Activated naive CD8-positive, alpha-beta T cell treated with anti-CD3 and anti-CD28 coated beads for 36 hours (primary cell): Measurements from ENCODE around the gene TMC5. TPM values are rescaled to one million over a fixed set of nuclear protein-coding genes. Genes with fewer than 3 reads are reported as not detected.

Experiments
- DNase-seq: peaks from one replicate; pipeline ENCODE4 v3.0.0; 2021
- H3K27ac Mint-ChIP-seq: one replicate; pipeline ENCODE4 v1.8.0; 2022; ENCODE audit warnings: mild to moderate bottlenecking, moderate library complexity, mixed read lengths
- H3K27me3 Mint-ChIP-seq: one replicate; pipeline ENCODE4 v1.8.0; 2022; ENCODE audit warnings: mild to moderate bottlenecking, mixed read lengths
- H3K36me3 Mint-ChIP-seq: one replicate; pipeline ENCODE4 v1.8.0; 2021; ENCODE audit warnings: mild to moderate bottlenecking, mixed read lengths
- H3K4me1 Mint-ChIP-seq: one replicate; pipeline ENCODE4 v1.8.0; 2021; ENCODE audit warnings: mixed read lengths
- H3K4me3 Mint-ChIP-seq: one replicate; pipeline ENCODE4 v1.8.0; 2022; ENCODE audit warnings: mild to moderate bottlenecking, moderate library complexity, mixed read lengths
- H3K9me3 Mint-ChIP-seq: one replicate; pipeline ENCODE4 v1.8.0; 2022; ENCODE audit warnings: mixed read lengths
- total RNA-seq, 2 experiments: library from RNA; stranded (reverse); gene quantifications; one replicate each; pipeline ENCODE4 v1.2.3, GENCODE V29; 2021

Gene TMC5
- total RNA-seq, 2 experiments from 2014 or later, result not detected

DNA sequence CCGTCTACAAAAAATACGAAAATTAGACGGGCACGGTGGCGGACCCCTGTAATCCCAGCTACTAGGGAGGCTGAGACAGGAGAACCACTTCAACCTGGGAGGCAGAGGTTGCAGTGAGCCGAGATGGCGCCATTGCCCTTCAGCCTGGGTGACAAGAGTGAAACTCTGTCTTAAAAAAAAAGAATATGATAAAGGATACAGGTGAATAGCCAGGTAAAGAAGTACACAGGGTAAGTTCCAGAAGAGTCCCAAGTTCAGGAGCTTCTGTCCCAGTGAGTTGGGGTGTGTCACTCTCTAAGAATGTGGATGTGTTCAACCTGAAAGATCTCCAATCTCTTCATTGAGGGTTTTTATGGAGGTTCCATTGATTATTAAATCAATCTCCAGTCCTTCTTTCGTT lies 6.8 kb downstream of the TMC5 start:
- no peak for DNase-seq
- Mint-ChIP-seq H3K4me3 (no peak overlapping the region), H3K27me3 (peaks cover 3% of the 10 kb centered on the region), H3K4me1 (no peaks in the 10 kb centered on the region), H3K36me3 (no peaks in the 10 kb centered on the region), H3K27ac (no peak overlapping the region), H3K9me3 (peaks cover 6% of the 10 kb centered on the region)

DNA sequence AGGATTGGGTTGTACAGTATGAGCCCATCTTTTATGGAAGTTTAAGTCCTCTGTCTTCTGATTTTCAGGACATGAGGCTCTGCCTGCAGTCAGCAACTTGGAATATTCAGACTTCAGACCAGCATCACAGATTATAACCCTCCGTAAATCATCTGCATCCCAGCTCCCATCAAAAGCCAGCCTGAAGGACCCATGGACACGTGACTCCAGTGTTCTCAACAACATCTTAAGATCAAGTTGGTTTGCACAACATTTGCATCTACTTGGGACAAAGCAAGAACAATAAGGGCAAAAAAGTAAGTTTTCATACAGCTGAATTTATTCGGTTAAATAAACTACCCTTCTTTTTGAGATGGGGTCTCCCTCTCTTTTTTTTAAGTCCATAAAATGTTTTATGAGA lies 12.7 kb downstream of the TMC5 start:
- H3K36me3 Mint-ChIP-seq, result no peaks in the 10 kb centered on the region
- H3K4me1 Mint-ChIP-seq, result peaks cover 2% of the 10 kb centered on the region
- no peak overlapping the region for H3K27ac Mint-ChIP-seq
- H3K27me3 Mint-ChIP-seq, result peaks cover 12% of the 10 kb centered on the region
- H3K9me3 Mint-ChIP-seq, result no peaks in the 10 kb centered on the region
- no peak for DNase-seq
- H3K4me3 Mint-ChIP-seq, result no peak overlapping the region

DNA sequence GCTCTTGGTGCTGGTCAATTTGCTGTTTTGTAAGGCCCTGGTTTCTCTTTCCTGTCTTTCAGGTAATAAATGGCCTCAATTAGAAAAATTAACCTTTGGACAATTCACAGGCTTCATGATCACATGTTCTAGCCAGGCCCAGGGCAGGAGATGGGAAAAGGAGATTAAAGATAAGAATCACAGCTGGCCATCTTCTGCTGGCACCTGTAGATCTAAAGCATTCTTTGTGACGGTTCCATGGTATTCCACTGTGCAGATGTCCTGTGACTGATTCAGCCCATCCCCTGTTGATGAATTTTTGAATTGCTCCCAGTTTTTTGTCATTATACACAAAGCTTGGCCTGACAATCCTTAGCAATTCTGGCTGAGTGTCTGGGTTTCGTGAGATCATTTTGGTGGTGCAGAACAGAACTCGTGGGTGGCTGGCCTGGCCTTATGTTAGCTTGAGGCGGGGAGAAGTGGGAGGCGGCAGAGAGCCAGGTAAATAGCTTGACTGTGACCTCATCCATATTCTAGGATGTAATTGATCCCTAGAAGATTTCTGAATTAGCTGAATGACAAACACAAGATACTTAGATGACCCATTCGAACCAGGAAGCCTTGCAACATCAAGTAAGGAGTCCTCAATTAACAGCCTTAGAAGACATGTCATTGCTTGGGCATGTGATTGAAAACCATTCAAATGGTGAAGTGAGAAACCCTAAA lies 14.1 kb downstream of the TMC5 start:
- Mint-ChIP-seq H3K27ac (no peak overlapping the region), H3K4me3 (no peak overlapping the region), H3K36me3 (no peaks in the 10 kb centered on the region), H3K4me1 (peaks cover 2% of the 10 kb centered on the region), H3K9me3 (no peaks in the 10 kb centered on the region), H3K27me3 (peaks cover 15% of the 10 kb centered on the region)
- no peak for DNase-seq

DNA sequence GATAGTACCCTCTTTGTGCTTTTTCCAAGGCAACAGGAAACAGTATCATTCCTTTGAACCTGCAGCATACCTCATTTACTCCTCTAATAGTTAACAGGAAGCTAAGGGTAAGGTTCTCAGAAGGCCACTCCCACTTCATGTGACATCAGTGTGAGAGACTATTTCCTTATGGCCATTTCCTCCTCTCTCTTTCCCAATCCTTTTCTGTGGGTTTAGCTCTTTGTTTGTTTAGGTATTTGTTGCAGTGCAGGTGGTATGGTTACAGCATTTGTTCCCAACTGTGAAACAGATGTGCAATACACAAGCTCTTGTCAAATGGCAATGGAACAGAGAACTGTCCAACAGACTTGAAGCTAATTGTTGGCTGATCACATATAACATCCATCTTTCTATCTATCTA lies 14.7 kb downstream of the TMC5 start:
- H3K4me1 Mint-ChIP-seq, result peaks cover 3% of the 10 kb centered on the region
- H3K27me3 Mint-ChIP-seq, result peaks cover 15% of the 10 kb centered on the region
- no peak overlapping the region for H3K27ac Mint-ChIP-seq

DNA sequence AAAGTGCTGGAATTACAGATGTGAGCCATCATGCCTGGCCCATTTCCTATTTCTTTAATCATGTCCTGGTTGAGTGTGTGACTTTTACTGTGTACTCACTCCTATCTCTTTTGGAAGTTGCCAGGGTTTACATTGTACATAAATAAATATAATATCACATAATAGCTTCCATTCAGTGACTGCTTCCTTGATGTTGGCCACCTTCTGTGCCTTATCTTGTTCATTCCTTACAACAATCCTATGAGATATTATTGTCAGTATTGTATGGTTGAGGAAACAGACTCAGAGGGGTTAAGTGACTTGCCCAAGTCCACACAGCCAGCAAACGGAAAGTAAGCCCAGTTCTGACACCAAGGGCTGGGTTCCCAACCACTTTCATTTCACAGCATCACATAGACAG lies 16.9 kb downstream of the TMC5 start:
- peaks cover 5% of the 10 kb centered on the region for H3K4me1 Mint-ChIP-seq
- H3K9me3 Mint-ChIP-seq, result no peaks in the 10 kb centered on the region
- H3K4me3 Mint-ChIP-seq, result no peak overlapping the region
- no peak for DNase-seq
- H3K27me3 Mint-ChIP-seq, result peaks cover 11% of the 10 kb centered on the region
- H3K27ac Mint-ChIP-seq, result no peak overlapping the region
- no peaks in the 10 kb centered on the region for H3K36me3 Mint-ChIP-seq

More for the DNA sequence above, 14.7 kb downstream of the TMC5 start:
- no peak overlapping the region for H3K4me3 Mint-ChIP-seq
- H3K36me3 Mint-ChIP-seq, result no peaks in the 10 kb centered on the region
- DNase-seq, result no peak
- H3K9me3 Mint-ChIP-seq, result no peaks in the 10 kb centered on the region

DNA sequence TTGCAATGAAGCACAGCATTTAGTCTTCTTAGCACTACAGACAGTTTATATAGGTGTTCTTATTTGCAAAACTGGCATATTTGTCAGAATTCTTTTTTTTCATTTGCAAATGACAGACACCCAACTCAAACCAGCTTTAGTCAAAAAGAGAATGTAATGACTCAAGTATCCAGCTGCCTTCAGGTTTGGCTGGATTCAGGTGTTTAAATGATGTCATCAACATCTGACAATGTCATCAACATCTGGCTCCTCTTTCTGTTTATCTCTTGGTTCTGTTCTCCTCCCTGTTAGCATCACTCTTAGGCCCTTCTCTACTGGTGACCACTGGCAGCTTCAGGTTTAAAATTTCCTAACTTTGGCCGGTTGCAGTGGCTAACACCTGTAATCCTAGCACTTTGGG lies 18.9 kb downstream of the TMC5 start:
- DNase-seq, result no peak
- Mint-ChIP-seq H3K4me3 (no peak overlapping the region), H3K9me3 (no peaks in the 10 kb centered on the region), H3K4me1 (peaks cover 5% of the 10 kb centered on the region), H3K27ac (no peak overlapping the region), H3K36me3 (no peaks in the 10 kb centered on the region), H3K27me3 (peaks cover 7% of the 10 kb centered on the region)

DNA sequence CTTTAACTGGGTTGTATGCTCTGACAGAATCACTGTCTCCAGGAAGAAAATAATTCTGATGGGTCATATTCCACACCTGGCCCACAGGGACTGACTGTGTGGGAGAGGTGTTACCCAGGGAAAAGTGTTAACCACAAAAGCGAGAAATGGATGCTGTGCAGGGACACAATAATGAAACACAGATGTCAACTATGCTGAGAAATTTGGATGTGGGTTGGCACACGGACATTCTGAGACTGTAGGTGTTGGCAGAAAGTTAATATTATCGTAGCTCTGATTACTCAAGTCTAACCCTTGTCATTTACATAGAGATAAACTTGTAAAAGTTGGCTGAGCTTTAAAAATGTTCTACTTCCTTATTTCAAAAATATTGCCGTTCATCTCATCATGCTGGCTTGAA lies 19.6 kb downstream of the TMC5 start:
- no peak overlapping the region for H3K27ac Mint-ChIP-seq
- peaks cover 7% of the 10 kb centered on the region for H3K27me3 Mint-ChIP-seq
- H3K9me3 Mint-ChIP-seq, result no peaks in the 10 kb centered on the region

DNA sequence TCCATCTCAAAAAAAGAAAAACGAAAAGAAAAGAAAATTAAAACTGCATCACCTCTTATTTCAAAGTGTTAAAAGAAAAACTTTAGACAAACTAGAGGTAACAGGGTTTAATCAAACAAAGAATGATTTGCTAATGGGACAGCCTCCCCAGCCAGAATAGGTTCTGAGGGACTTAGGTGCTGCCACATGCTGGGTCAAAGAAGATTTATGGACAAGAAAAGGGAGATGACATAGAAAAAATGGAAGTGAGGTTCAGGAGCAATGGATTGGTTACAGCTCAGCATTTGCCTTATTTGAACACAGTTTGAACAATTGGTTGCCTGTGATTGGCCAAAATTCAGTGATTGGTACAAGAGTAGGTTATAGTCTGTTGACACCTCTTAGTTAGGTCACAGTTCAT lies 21.1 kb downstream of the TMC5 start:
- Mint-ChIP-seq H3K9me3 (no peaks in the 10 kb centered on the region), H3K4me1 (peaks cover 4% of the 10 kb centered on the region)

More for the DNA sequence above, 19.6 kb downstream of the TMC5 start:
- peaks cover 5% of the 10 kb centered on the region for H3K4me1 Mint-ChIP-seq
- H3K36me3 Mint-ChIP-seq, result no peaks in the 10 kb centered on the region
- DNase-seq, result no peak
- no peak overlapping the region for H3K4me3 Mint-ChIP-seq

DNA sequence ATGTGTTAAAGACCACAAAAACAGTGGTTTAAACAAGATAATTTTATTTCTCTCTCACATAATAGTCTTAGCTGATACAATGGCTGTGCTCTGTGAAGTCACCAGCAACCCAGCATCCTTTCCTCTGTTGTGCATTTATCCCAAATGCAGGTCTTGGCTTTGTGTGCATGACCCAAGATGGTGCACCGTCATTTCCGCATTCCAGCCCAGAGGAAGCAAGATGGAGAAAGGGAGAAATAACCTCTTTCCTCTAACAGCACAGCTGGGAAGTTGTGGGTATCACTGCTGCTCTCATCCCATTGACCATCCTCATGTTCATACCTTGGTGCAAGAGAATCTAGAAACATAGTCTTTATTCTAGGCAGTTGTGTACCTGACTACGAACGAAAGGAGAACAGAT lies 21.8 kb downstream of the TMC5 start:
- Mint-ChIP-seq H3K9me3 (no peaks in the 10 kb centered on the region), H3K36me3 (no peaks in the 10 kb centered on the region)
- DNase-seq, result no peak

More for the DNA sequence above, 21.1 kb downstream of the TMC5 start:
- no peak for DNase-seq
- no peak overlapping the region for H3K4me3 Mint-ChIP-seq
- peaks cover 14% of the 10 kb centered on the region for H3K27me3 Mint-ChIP-seq
- no peak overlapping the region for H3K27ac Mint-ChIP-seq
- no peaks in the 10 kb centered on the region for H3K36me3 Mint-ChIP-seq

DNA sequence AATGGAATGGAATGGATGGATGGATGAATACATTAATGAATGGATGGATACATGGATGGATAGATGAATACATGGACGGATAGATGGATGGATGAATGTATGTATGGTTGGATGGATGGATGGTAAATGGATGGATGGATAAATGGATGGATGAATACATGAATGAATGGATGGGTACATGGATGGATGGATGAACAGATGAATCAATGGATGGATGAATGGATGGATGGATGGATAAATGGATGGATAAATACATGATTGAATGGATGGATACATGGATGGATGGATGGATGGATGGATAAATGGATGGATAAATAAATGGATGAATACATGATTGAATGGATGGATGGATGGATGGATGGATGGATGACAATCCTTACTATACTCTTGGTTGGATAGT lies 26.0 kb downstream of the TMC5 start:
- Mint-ChIP-seq H3K36me3 (no peaks in the 10 kb centered on the region), H3K27ac (no peak overlapping the region), H3K27me3 (peaks cover 16% of the 10 kb centered on the region), H3K9me3 (no peaks in the 10 kb centered on the region), H3K4me1 (no peaks in the 10 kb centered on the region), H3K4me3 (no peak overlapping the region)
- DNase-seq, result no peak

More for the DNA sequence above, 21.8 kb downstream of the TMC5 start:
- H3K27me3 Mint-ChIP-seq, result peaks cover 14% of the 10 kb centered on the region
- H3K4me3 Mint-ChIP-seq, result no peak overlapping the region
- H3K27ac Mint-ChIP-seq, result no peak overlapping the region
- peaks cover 4% of the 10 kb centered on the region for H3K4me1 Mint-ChIP-seq

DNA sequence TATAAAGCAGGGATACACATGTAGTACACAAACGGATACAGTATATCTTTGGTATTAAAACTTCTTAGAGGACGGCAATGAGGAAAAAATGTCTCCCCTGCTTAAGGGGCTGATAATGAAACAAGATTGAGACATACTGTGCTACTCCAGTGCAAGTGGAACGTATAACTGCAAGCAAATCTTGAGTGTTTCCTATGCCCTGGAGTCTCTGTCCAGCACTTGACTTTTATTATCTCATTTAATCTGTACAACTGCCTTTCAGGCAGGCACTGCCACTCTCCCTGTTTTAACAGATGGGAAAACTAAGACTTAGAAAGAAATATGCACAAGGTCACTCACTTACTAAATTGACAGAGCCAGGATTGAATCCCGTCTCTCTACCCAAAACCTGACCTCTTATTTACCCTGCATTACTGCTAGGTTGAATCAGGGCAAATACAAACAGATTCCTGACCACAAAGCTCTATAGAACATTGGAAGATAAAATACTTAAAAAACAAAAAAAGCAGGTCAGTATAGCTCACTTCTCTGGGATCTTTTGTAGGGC lies 28.7 kb downstream of the TMC5 start:
- Mint-ChIP-seq H3K27me3 (peaks cover 31% of the 10 kb centered on the region), H3K4me3 (no peak overlapping the region), H3K9me3 (no peaks in the 10 kb centered on the region), H3K4me1 (no peaks in the 10 kb centered on the region), H3K27ac (no peak overlapping the region), H3K36me3 (no peaks in the 10 kb centered on the region)
- no peak for DNase-seq

DNA sequence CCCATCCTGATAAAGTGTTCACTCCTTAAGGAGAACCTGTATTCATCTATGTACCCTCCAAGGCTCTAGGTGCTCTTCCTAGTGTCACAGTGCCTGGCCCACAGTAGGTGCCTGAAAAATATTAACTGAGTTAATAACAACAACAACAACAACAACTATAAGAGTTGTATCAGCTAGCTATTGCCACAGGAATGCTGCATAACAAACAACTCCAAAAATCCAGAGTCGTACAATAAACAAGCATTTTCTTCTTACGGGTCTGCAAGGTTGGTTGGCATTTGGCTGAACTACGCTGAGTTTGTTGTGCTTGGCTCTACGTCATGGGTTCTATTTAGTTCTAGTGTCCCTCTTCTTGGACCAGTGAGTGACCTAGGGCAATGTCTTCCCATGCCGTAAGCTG lies 29.2 kb downstream of the TMC5 start:
- Mint-ChIP-seq H3K27me3 (peaks cover 31% of the 10 kb centered on the region), H3K36me3 (no peaks in the 10 kb centered on the region), H3K9me3 (no peaks in the 10 kb centered on the region), H3K4me3 (no peak overlapping the region), H3K27ac (no peak overlapping the region), H3K4me1 (no peaks in the 10 kb centered on the region)
- DNase-seq, result no peak

DNA sequence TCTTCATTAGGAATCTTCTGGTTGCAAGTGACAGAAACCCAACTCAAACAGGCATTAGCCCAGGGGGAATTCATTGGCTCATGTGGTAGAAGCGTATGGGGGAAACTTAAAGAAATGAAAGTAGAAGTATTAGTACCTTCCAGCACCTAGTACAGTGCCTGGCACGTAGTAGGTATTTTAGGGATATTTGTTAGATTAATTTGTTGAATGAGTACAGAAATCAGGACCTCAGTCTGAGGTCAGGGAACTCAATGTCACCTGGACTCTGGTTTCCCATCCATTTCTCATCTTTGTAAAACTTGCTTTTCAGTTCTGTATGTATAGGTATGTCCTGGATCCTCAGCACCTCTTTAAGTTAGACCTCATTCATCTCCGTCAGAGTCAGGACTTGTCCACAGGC lies 32.5 kb downstream of the TMC5 start:
- H3K9me3 Mint-ChIP-seq, result no peaks in the 10 kb centered on the region
- H3K4me1 Mint-ChIP-seq, result no peaks in the 10 kb centered on the region
- no peak overlapping the region for H3K27ac Mint-ChIP-seq
- no peaks in the 10 kb centered on the region for H3K36me3 Mint-ChIP-seq
- DNase-seq, result no peak
- no peak overlapping the region for H3K4me3 Mint-ChIP-seq
- peaks cover 20% of the 10 kb centered on the region for H3K27me3 Mint-ChIP-seq

DNA sequence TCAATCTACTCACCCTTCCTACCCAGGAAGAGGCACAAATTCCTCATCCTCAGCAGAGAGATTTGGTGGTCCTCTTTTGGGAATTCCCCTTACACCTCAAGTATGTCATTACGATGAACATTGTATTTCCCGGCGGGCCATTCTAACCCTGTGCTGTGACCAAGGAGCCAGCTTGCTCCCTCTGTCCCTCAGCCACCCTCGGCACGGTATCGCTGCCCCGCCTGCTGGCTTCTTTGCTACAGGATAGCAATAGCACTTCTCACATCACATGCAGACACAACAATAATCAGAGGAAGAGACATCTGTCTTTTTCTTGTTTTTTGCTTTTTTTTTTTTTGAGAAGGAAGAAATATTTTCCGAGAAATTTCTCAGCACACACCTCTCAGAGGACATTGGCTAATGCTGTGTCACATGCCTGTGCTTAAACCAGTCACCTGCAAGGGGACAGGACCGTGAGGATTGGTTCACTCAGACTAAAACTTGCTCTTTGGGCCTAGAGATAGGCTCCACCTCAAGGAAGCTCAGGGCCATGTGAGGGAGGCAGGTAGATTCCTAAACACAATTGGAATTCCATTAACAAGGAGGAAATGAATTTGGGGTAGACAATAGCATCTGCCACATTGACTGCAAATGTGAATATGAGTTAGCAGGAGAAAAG lies 41.2 kb downstream of the TMC5 start:
- H3K4me1 Mint-ChIP-seq, result no peaks in the 10 kb centered on the region
- peaks cover 8% of the 10 kb centered on the region for H3K27me3 Mint-ChIP-seq
- H3K27ac Mint-ChIP-seq, result no peak overlapping the region

DNA sequence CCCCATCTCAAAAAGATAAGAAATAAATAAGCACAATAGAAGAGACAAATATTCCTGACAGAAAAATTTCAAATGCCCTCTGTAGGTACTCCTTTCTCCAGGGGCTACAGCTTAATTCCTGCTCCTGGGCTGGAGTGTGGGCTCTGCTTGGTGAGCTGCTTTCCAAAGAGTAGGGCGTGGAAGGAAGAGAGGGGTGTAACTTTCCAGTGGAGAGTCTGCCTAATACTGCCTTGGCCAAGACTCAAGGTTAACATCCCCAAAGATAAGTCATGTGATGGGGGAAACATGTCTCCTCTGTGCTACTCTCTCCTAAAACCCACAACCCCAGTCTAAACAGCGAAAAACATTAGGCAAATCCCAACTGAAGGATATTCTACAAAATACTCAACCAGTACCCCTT lies 42.7 kb downstream of the TMC5 start:
- Mint-ChIP-seq H3K27me3 (peaks cover 8% of the 10 kb centered on the region), H3K4me3 (no peak overlapping the region), H3K27ac (no peak overlapping the region), H3K9me3 (no peaks in the 10 kb centered on the region), H3K36me3 (no peaks in the 10 kb centered on the region), H3K4me1 (no peaks in the 10 kb centered on the region)
- no peak for DNase-seq

More for the DNA sequence above, 41.2 kb downstream of the TMC5 start:
- no peak for DNase-seq
- Mint-ChIP-seq H3K4me3 (no peak overlapping the region), H3K36me3 (no peaks in the 10 kb centered on the region), H3K9me3 (no peaks in the 10 kb centered on the region)
